GM21786 (cell line): ENCODE results near the gene ASB2.

Experiments used
- ATAC-seq: cut with Tn5 transposase; IDR thresholded peaks from one replicate; pipeline ENCODE4 v1.9.1; 2021; ENCODE audit not compliant: unreplicated experiment

ASB2 gene

GRCh38 chr14:93981316-93982229 is 5.2 kb upstream of the ASB2 start:
- no peak for ATAC-seq

- no peak for ATAC-seq
These were observed 4.3 kb upstream of the ASB2 start for GRCh38 chr14:93980456-93981201.

- no peak for ATAC-seq
These were observed 2.4 kb upstream of the ASB2 start for GRCh38 chr14:93978735-93979134.

GRCh38 chr14:93977790-93978581 is 1.6 kb upstream of the ASB2 start:
- peak; percentile 51 for ATAC-seq

GRCh38 chr14:93977171-93977570 is 801 bp upstream of the ASB2 start:
- ATAC-seq, result no peak

- ATAC-seq, result peak; percentile 56
These were observed 436 bp downstream of the ASB2 start for GRCh38 chr14:93975791-93976476.

GRCh38 chr14:93974833-93975232 is 1.5 kb downstream of the ASB2 start:
- no peak for ATAC-seq

GRCh38 chr14:93974299-93974698 is 2.1 kb downstream of the ASB2 start:
- no peak for ATAC-seq

GRCh38 chr14:93973607-93974006 is 2.8 kb downstream of the ASB2 start:
- ATAC-seq, result no peak

- no peak for ATAC-seq
These were observed 3.7 kb downstream of the ASB2 start for GRCh38 chr14:93972618-93973205.

- no peak for ATAC-seq
These were observed 4.7 kb downstream of the ASB2 start for GRCh38 chr14:93971635-93972027.

GRCh38 chr14:93970965-93971634 is 5.3 kb downstream of the ASB2 start:
- peak; percentile 33 for ATAC-seq

GRCh38 chr14:93970585-93970964 is 5.8 kb downstream of the ASB2 start:
- peak; percentile 15 for ATAC-seq

- ATAC-seq, result peak; percentile 25
These were observed 7.1 kb downstream of the ASB2 start for GRCh38 chr14:93969082-93969828.

- ATAC-seq, result peak; percentile 40
These were observed 8.6 kb downstream of the ASB2 start for GRCh38 chr14:93967637-93968250.

GRCh38 chr14:93965946-93966474 is 10.4 kb downstream of the ASB2 start:
- ATAC-seq, result no peak

- ATAC-seq, result no peak
These were observed 11.0 kb downstream of the ASB2 start for GRCh38 chr14:93965287-93965821.

GRCh38 chr14:93964820-93965286 is 11.5 kb downstream of the ASB2 start:
- ATAC-seq, result no peak
